OCI-LY7 (cell line): ENCODE results near the gene ARHGAP24. TPM values are rescaled to one million over a fixed set of nuclear protein-coding genes. Genes with fewer than 3 reads are reported as not detected.

Experiments
- BruUV-seq: library from RNA; stranded (reverse); fragments of 400-500 nt; replicated peaks from 2 replicates; lab custom pipeline; 2021; lab: Mats Ljungman, UMichigan
- CTCF ChIA-PET: fragments of 300-600 bp; sonication (Branson Sonifier 250); formaldehyde crosslinking; loops from one replicate; lab custom pipeline; 2022; ENCODE audit warnings: antibody characterized with exemption; ENCODE audit not compliant: unreplicated experiment; lab: Charles Lee
- POLR2A ChIA-PET: fragments of 300-600 bp; sonication (Branson Sonifier 250); formaldehyde crosslinking; loops from one replicate; lab custom pipeline; 2022; ENCODE audit warnings: antibody characterized with exemption; lab: Charles Lee
- DNase-seq: peaks from one replicate; pipeline ENCODE4 v3.0.0-alpha.2; 2015; ENCODE audit warnings: low spot score
- H2AFZ ChIP-seq: fragments of 200-600 bp; sonication (generic), shearing (Covaris generic); 2 replicates; pipeline ENCODE4 v1.6.1; 2014; ENCODE audit warnings: mild to moderate bottlenecking, antibody characterized with exemption, low read length, moderate library complexity
- H3K27ac ChIP-seq: fragments of 200-600 bp; sonication (generic); 2 replicates; pipeline ENCODE4 v1.5.1; 2014; ENCODE audit warnings: mixed run types, low read depth, mild to moderate bottlenecking, moderate library complexity, low read length, inconsistent platforms; ENCODE audit not compliant: poor library complexity, severe bottlenecking
- H3K36me3 ChIP-seq: fragments of 200-600 bp; sonication (generic); 2 replicates; pipeline ENCODE4 v1.6.1; 2014; ENCODE audit warnings: mild to moderate bottlenecking, antibody characterized with exemption, low read length, moderate library complexity, mixed read lengths; ENCODE audit not compliant: insufficient read depth
- H3K4me1 ChIP-seq: fragments of 200-600 bp; sonication (generic); 2 replicates; pipeline ENCODE4 v1.5.1; 2014; ENCODE audit warnings: mild to moderate bottlenecking, low read length; ENCODE audit not compliant: insufficient read depth, poor library complexity, severe bottlenecking
- H3K4me2 ChIP-seq: fragments of 200-600 bp; sonication (generic); 2 replicates; pipeline ENCODE4 v1.6.1; 2014; ENCODE audit warnings: mild to moderate bottlenecking, low read length
- H3K4me3 ChIP-seq: fragments of 200-600 bp; sonication (generic); 2 replicates; pipeline ENCODE4 v1.5.1; 2014; ENCODE audit warnings: mild to moderate bottlenecking, low read depth, low read length; ENCODE audit not compliant: poor library complexity, severe bottlenecking
- H3K79me2 ChIP-seq: fragments of 200-600 bp; sonication (generic); 2 replicates; pipeline ENCODE4 v1.6.1; 2016; ENCODE audit warnings: low read depth, mild to moderate bottlenecking, low read length, moderate library complexity, mixed read lengths; ENCODE audit not compliant: insufficient read depth
- H3K9me2 ChIP-seq: fragments of 200-600 bp; sonication (generic); 2 replicates; pipeline ENCODE4 v1.6.1; 2016; ENCODE audit warnings: mild to moderate bottlenecking, low read length, mixed read lengths; ENCODE audit not compliant: insufficient read depth
- H3K9me3 ChIP-seq: fragments of 200-600 bp; sonication (generic); 2 replicates; pipeline ENCODE4 v1.6.1; 2014; ENCODE audit warnings: mild to moderate bottlenecking, mixed run types, low read length, mixed read lengths
- H4K20me1 ChIP-seq: fragments of 200-600 bp; sonication (generic); 2 replicates; pipeline ENCODE4 v1.6.1; 2014; ENCODE audit warnings: mild to moderate bottlenecking, antibody characterized with exemption, low read length, moderate library complexity, mixed read lengths; ENCODE audit not compliant: insufficient read depth
- CTCF ChIP-seq: fragments of 200-600 bp; sonication (generic); conservative IDR thresholded peaks from 2 replicates; pipeline ENCODE4 v1.5.1; 2014; ENCODE audit warnings: mild to moderate bottlenecking, antibody characterized with exemption, low read length, moderate library complexity, mixed read lengths
- EZH2phosphoT487 ChIP-seq: fragments of 200-600 bp; sonication (generic); IDR thresholded peaks from 2 replicates; pipeline ENCODE4 v1.6.1; 2018; ENCODE audit warnings: low read depth, borderline replicate concordance, mild to moderate bottlenecking, mixed run types, antibody characterized with exemption, low read length, moderate library complexity, mixed read lengths
- intact Hi-C: fragments of 100-400 bp; cut with micrococcal nuclease; formaldehyde crosslinking; loops from one replicate; pipeline ENCODE4 v1.10.0; 2022; ENCODE audit not compliant: unreplicated experiment
- total RNA-seq, 2 experiments: library from RNA; depleted of rRNA in 1 of 2; stranded (reverse); fragments of >200 nt in 1 of 2; shearing (Covaris generic) in 1 of 2; gene quantifications; 2 replicates each; pipeline ENCODE4 v1.2.3, GENCODE V29; 2014 to 2022

The ARHGAP24 gene
- total RNA-seq, 2 experiments from 2014 or later = 0.88 to 4.4 TPM

- no peaks in the 10 kb centered on the region for H3K4me1 ChIP-seq
- no peak for DNase-seq
- H3K4me2 ChIP-seq = no peak overlapping the region
- no peaks in the 10 kb centered on the region for H3K36me3 ChIP-seq
- H3K27ac ChIP-seq = no peak overlapping the region
- TF ChIP-seq CTCF (no peak), EZH2phosphoT487 (no peak)
- no peaks in the 10 kb centered on the region for H3K9me3 ChIP-seq
- no peak overlapping the region for H3K4me3 ChIP-seq
- no peaks in the 10 kb centered on the region for H3K9me2 ChIP-seq
- no peaks in the 10 kb centered on the region for H4K20me1 ChIP-seq
- no peak overlapping the region for H2AFZ ChIP-seq
- POLR2A ChIA-PET = interaction anchor here (1.1 kb wide), 1 partner anchor 11 kb away, joined by 3 read pairs; no protein-coding TSS in a partner anchor
- intact Hi-C loops = no loop called here
- H3K79me2 ChIP-seq = no peaks in the 10 kb centered on the region
- BruUV-seq = no TSS peak
- CTCF ChIA-PET = no interaction called here
Observed at GRCh38 chr4:85509882-85510631, 35.1 kb downstream of the ARHGAP24 start.

GRCh38 chr4:85510632-85510984, 35.7 kb downstream of the ARHGAP24 start:
- no peak for TF ChIP-seq CTCF
- no peak for TF ChIP-seq EZH2phosphoT487
- H3K79me2 ChIP-seq = no peaks in the 10 kb centered on the region
- no peaks in the 10 kb centered on the region for H3K9me3 ChIP-seq
- no peaks in the 10 kb centered on the region for H4K20me1 ChIP-seq
- H3K4me2 ChIP-seq = no peak overlapping the region
- CTCF ChIA-PET = no interaction called here
- H3K36me3 ChIP-seq = no peaks in the 10 kb centered on the region
- no peak overlapping the region for H3K4me3 ChIP-seq
- H3K27ac ChIP-seq = no peak overlapping the region
- H3K9me2 ChIP-seq = no peaks in the 10 kb centered on the region
- POLR2A ChIA-PET = no interaction called here
- BruUV-seq = no TSS peak
- intact Hi-C loops = no loop called here
- H2AFZ ChIP-seq = no peak overlapping the region
- no peak for DNase-seq
- no peaks in the 10 kb centered on the region for H3K4me1 ChIP-seq
